Measurements from ENCODE around the gene AAMDC.

Gene AAMDC

DNA sequence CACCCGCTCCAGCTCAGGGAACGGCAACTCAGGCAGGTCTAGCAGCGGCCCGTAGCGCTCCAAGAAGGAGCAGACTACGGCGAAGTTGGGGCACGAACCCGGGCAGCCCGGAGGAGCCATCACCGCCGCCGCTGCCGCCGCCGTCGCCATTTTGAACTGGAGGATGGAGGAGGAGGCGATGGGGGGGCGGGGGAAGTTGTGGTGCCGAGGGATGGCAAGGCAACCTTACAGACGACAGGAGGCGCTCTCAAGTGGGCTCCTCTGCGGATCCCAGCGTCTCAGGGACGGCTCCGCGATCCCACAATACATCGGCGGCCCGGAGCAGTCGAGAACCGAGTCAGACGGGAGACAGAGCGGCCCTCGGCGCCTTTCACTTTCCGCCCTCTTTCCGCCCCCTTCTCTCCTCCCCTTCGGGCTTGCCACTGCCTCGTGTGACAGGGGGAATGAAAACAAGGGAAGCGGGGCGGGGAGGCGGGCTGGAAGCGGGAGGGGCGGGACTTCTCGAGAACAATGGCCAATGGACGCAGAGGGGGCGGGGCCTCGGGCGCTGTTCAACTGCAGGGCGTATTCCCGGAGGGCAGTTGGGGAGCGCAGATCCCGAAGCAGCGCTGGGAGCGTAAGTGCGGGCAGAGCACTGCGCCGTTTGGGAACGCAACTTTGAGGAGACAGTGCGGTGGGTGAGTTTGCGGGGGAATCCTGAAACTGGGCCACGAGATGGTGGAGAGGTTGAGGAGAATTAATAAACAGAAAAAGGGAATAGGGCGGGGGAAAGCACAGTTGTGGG, at the start of gene AAMDC, which contains the start of gene RSF1:
TSS of gene AAMDC (plus strand) at position 580 of the 784 bp plus-strand sequence. CDS start 21,353 bp downstream, outside the sequence.
TSS of gene RSF1 (minus strand) at position 158 of the 784 bp plus-strand sequence. CDS start at position 150, 8 bp downstream.
- DNase-seq (ENCODE audit: low read depth), result peak; percentile 92

DNA sequence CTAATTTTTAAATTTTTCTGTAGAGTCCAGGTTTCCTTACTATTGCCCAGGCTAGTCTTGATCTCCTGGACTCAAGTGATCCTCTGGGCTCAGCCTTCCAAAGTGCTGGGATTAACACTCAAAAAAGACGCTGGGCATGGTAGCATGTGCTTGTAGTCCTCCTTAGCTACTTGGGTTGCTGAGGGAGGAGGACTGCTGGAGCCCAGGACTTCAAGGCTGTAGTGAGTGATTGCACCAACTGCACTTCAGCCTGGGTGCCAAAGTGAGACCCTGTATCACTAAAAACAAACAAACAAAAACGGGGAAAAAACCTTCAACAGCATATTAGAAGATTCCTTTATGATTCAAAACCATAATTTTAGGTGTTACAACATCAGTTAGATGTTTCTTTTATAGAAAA, 45.0 kb upstream of the AAMDC start:
- DNase-seq (ENCODE audit: low read depth), result no peak

GRCh38 chr11:77776455-77776854, 44.5 kb upstream of the AAMDC start:
- no peak for DNase-seq (ENCODE audit: low read depth)

- no peak for DNase-seq (ENCODE audit: low read depth)
These were observed 42.8 kb upstream of the AAMDC start for GRCh38 chr11:77778118-77778517.

- no peak for DNase-seq (ENCODE audit: low read depth)
These were observed 42.4 kb upstream of the AAMDC start for GRCh38 chr11:77778549-77778948.

DNA sequence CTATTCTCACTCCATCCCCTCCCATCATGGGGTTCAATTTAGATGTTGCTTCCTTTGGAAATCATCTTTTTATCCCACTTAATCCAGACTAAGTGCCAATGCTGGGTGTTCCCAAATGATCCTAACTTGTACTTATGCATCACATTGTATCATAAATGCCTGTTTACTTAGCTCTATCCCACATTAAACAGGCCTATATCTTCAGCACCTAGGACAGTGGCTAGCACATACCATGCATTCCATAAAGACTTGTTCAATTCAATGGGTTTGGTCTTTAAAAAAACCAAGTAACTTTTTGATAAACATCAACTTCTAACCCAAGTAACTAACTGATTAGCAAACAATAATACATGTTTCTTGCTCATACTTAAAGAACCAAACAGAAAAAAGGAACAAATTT, 41.0 kb upstream of the AAMDC start:
- no peak for DNase-seq (ENCODE audit: low read depth)

DNA sequence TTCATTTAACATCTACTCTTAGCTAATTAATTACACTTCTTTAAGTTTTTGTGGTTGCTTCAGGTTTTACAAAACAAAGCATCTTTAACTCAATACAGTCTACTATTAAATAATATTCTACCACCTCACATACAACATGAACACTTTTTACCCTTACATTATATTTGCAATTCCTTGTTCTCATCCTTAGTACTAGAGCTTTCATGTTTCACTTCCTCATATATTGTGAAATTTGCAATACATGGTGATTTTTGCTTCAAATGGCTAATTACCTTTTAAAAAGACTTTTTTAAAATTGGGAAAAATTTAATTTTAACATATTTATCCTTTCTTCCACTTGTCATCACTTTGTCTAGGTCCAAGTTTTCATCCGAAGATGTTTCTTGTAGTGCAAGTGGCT, 37.9 kb upstream of the AAMDC start:
- no peak for DNase-seq (ENCODE audit: low read depth)

DNA sequence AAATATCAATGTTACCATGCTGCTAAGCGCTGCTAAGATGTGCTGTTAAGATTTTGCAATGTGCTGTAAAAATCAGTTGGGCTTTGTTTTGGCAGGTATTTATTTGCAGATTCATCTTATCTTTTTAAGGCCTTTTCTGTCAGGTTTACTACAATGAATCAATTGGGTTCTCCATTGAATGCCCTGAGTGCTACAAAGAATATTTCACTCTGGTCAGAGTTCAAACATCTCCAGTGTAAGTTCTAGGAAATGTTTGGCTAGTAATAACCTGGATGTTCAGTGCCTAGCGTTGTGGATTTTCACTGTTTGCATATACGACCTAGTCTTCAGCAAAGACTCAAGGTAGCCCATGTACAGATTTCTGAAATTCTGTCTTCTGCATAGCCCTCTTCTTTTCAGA, 36.4 kb upstream of the AAMDC start:
- DNase-seq (ENCODE audit: low read depth), result no peak

GRCh38 chr11:77789061-77789730, 31.7 kb upstream of the AAMDC start:
- DNase-seq (ENCODE audit: low read depth), result no peak

- no peak for DNase-seq (ENCODE audit: low read depth)
These were observed 31.0 kb upstream of the AAMDC start for GRCh38 chr11:77789731-77790476.

DNA sequence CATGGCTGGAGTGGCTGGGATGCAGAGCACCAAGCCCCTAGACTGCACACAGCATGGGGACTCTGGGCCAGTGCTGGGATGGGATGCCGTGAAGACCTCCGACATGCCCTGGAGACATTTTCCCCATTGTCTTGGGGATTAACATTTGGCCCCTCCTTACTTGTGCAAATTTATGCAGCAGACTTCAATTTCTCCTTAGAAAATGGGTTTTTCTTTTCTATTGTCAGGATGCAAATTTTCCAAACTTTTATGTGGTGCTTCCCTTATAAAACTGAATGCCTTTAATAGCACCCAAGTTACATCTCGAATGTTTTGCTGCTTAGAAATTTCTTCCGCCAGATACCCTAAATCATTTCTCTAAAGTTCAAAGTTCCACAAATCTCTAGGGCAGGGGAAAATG, 29.6 kb upstream of the AAMDC start:
- no peak for DNase-seq (ENCODE audit: low read depth)

- no peak for DNase-seq (ENCODE audit: low read depth)
These were observed 27.0 kb upstream of the AAMDC start for GRCh38 chr11:77793972-77794371.

DNA sequence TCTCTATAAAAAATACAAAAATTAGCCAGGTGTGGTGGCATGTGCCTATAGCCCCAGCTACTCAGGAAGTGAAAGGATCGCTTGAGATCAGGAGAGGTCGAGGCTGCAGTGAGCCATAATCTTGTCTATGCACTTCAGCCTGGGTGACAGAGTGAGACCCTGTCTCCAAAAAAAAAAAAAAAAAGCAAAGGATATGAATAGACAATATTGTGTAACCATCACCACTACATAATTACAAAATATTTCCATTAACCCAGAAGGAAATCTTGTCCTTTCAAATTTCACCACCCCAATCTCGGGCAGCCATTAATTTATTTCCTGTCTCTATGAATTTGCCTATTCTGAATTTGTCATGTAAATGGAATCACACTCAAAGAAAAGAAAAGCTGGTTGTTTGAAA, 21.6 kb upstream of the AAMDC start:
- no peak for DNase-seq (ENCODE audit: low read depth)

DNA sequence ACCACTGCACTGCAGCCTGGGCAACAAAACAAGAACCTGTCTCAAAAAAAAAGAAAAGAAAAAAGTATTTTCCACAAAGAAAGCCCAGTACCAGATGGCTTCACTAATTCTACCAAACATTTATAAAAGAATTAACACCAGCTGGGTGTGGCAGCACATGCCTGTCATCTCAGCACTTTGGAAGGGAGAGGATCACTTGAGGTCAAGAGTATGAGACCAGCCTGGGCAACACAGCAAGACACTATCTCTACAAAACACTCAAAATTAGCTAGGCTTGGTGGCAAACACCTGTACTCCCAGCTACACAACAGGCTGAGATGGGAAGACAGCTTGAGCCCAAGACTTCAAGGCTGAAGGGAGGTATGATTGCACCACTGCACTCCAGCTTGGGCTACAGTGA, 20.5 kb upstream of the AAMDC start:
- no peak for DNase-seq (ENCODE audit: low read depth)

GRCh38 chr11:77801477-77801876, 19.5 kb upstream of the AAMDC start:
- DNase-seq (ENCODE audit: low read depth), result no peak

GRCh38 chr11:77806415-77806814, 14.5 kb upstream of the AAMDC start:
- no peak for DNase-seq (ENCODE audit: low read depth)

DNA sequence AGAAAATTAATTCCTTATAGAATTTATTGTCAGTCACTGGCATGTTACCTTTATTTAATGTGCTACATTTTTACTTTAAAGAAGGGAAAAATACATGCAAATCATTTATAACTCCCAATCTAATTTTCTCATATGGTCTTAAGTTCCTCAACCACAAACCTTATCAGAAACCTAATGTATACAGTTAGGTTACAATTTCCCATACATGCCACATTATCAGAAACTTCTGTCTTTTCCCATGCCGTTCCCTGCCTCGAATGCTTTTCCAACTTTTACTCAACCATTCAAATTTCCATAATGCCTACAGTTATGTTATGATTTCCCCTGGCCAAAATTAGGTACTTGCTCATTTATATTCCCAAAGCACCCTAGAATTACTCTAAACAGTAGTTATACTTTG, 14.0 kb upstream of the AAMDC start:
- no peak for DNase-seq (ENCODE audit: low read depth)

GRCh38 chr11:77813256-77813655, 7.7 kb upstream of the AAMDC start:
- DNase-seq (ENCODE audit: low read depth), result no peak

DNA sequence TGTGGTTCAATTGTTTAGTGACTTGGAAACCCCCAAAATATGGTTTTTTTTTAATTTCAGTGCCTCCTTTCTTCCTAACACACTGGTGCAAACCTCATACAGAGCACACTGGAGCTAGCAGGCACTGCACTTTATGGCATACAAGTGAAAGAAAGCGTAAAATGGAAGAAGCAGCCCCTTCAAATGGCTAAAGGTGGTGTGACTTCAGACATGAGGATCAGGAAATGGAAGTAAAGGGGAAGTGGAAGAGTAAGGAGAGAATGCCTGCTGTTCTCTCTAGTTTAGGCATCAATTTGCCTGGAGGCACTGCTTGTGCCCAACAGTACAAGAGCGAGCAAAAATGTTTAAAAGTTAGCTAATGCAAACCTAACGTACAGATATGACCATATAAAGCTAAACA, 6.1 kb upstream of the AAMDC start:
- no peak for DNase-seq (ENCODE audit: low read depth)

- DNase-seq (ENCODE audit: low read depth), result no peak
These were observed 5.5 kb upstream of the AAMDC start for GRCh38 chr11:77815459-77815858.

GRCh38 chr11:77819411-77819920, 1.5 kb upstream of the AAMDC start:
- DNase-seq (ENCODE audit: low read depth), result peak; percentile 50

DNA sequence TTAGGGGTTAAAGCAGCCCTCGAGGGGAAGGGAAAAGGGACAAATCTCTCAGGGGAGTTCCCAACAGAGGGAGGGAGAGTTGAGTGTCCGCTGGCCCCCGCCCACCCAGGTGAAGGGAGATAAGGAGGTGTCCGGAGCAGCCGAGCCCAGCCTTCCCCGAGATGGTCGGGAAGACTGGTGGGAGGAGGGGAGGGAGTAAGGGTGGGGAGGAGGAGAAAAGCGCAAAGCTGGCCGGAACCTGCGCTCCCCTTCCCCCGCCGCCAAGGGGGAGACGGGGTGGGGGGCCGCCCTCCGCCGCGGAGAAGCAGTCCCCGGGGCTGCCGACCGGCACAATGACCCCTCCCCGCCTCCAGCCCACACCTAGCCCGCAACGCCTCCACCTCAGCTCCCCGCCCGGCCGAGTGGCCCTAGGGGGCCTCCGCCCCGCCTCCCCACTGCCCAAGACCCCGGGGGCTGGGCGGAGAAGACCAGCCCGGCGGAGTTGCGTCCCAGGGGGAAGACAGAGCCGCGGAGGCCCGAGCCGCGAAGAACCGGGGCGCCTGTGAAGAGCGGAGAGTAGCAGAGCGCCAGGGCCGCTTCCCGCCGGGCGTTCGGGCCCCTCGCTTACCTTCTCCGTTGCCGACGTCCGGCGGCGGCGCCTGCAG, 901 bp upstream of the AAMDC start:
- peak; percentile 8 for DNase-seq (ENCODE audit: low read depth)

Data from stimulated activated CD8-positive, alpha-beta memory T cell treated with anti-CD3 and anti-CD28 coated beads, Interleukin-15, amount 100 ng/mL, for 24 hours (primary cell).